Smooth muscle cell of the pulmonary artery (primary cell): ENCODE measurements around the gene RRN3. TPM values are rescaled to one million over a fixed set of nuclear protein-coding genes. Genes with fewer than 3 reads are reported as not detected.

Experiments used
- total RNA-seq: library from RNA; depleted of rRNA; stranded (reverse); fragments of >200 nt; gene quantifications from 2 replicates; pipeline ENCODE4 v1.2.3, GENCODE V29; 2014

Gene RRN3
- 32.1 and 36.8 TPM in 2 replicates for total RNA-seq

GRCh38 chr16:15093955-15094827 is at the start of gene RRN3:
RRN3 (minus strand) TSS chr16:15094272; CDS start chr16:15094233, 39 bp downstream.

Other genes starting within 250 kb of the RRN3 start
- 58.4 and 78.9 TPM in 2 replicates for gene NPIPA1, start 156.8 kb downstream of the RRN3 start, total RNA-seq
- 96.7 and 137 TPM in 2 replicates for gene PDXDC1, start 119.2 kb downstream of the RRN3 start, total RNA-seq
- gene NTAN1, start 38.2 kb downstream of the RRN3 start, total RNA-seq, result 55.1 and 61.3 TPM in 2 replicates